ENCODE measurements around the gene SLC25A34. TPM values are rescaled to one million over a fixed set of nuclear protein-coding genes. Genes with fewer than 3 reads are reported as not detected.

Gene SLC25A34
- total RNA-seq, 1 experiment from 2014 or later = 0.59 TPM

- no peaks in the 10 kb centered on the region for H3K9me3 ChIP-seq (ENCODE audit: control insufficient read depth in 1 of 2, insufficient read depth in 1 of 2, low read depth in 1 of 2, low read length in 2 of 2)
- H3K36me3 ChIP-seq (ENCODE audit: control insufficient read depth in 1 of 2, insufficient read depth in 2 of 2, low read length in 2 of 2) = no peaks in the 10 kb centered on the region
- intact Hi-C loops (cut with micrococcal nuclease) = no loop called here
- ATAC-seq (no peak), DNase-seq (ENCODE audit: low read depth, low spot score) (no peak)
- no peak overlapping the region for H3K4me3 ChIP-seq (replicated peaks in 1 of 2; ENCODE audit: low read depth in 1 of 2, low read length in 2 of 2)
- no peak for TF ChIP-seq REST (IDR thresholded peaks at IDR 0.05; ENCODE audit: low read depth)
- TF ChIP-seq TCF7L2 (IDR thresholded peaks at IDR 0.05; ENCODE audit: borderline replicate concordance, extremely low read depth, insufficient read depth, insufficient read length) = no peak
- no peak for TF ChIP-seq JUND (IDR thresholded peaks at IDR 0.05)
- no peak for TF ChIP-seq POLR2AphosphoS5 (IDR thresholded peaks at IDR 0.05; ENCODE audit: low read depth, low read length)
- no peak for TF ChIP-seq CEBPB (IDR thresholded peaks at IDR 0.05; ENCODE audit: low read depth)
- TF ChIP-seq ATF3 (IDR thresholded peaks at IDR 0.05) = no peak
- no peak for TF ChIP-seq EGR1 (IDR thresholded peaks at IDR 0.05; ENCODE audit: low read depth)
- TF ChIP-seq SRF (IDR thresholded peaks at IDR 0.05; ENCODE audit: low read depth) = no peak
- TF ChIP-seq ZFX (IDR thresholded peaks at IDR 0.05) = no peak
- TF ChIP-seq CBX3 (IDR thresholded peaks at IDR 0.05; ENCODE audit: low read depth) = no peak
- no peak for TF ChIP-seq ELF1 (IDR thresholded peaks at IDR 0.05; ENCODE audit: borderline replicate concordance, low read depth)
- TF ChIP-seq SP1 (IDR thresholded peaks at IDR 0.05; ENCODE audit: low read depth) = no peak
- no peak for TF ChIP-seq YY1 (IDR thresholded peaks at IDR 0.05; ENCODE audit: extremely low read depth, insufficient replicate concordance, low read depth, low read length)
- no peak for TF ChIP-seq SIN3A (IDR thresholded peaks at IDR 0.05; ENCODE audit: low read depth)
- no peak for TF ChIP-seq FOSL1 (IDR thresholded peaks at IDR 0.05; ENCODE audit: low read depth)
- H3K4me1 ChIP-seq (ENCODE audit: control insufficient read depth in 1 of 2, insufficient read depth in 2 of 2, low read length in 2 of 2) = peaks cover 0 to 4% of the 10 kb centered on the region in 2 experiments; a peak in 1 of 4 replicates
- H3K27ac ChIP-seq (ENCODE audit: low read depth, low read length) = no peak overlapping the region
- ChIA-PET RAD21 (ENCODE audit: low non-redundant PET in 1 of 2, low total read pairs in 2 of 2, uncharacterized antibody in 2 of 2, unreplicated experiment in 2 of 2) (no interaction called here), POLR2A (no interaction called here), CTCF (interaction anchor here (1.0 kb wide), 1 partner anchor 20 kb away, joined by 4 read pairs; no protein-coding TSS in a partner anchor)
- no TSS peak for BruUV-seq (replicated peaks)
- H3K4me2 ChIP-seq (ENCODE audit: low read length) = no peak overlapping the region
- no peaks in the 10 kb centered on the region for H3K27me3 ChIP-seq (ENCODE audit: insufficient read depth, low read length)
- no peak overlapping the region for H3K9ac ChIP-seq (ENCODE audit: low read length)
- no peak overlapping the region for H2AFZ ChIP-seq (ENCODE audit: low read depth, low read length, poor library complexity, severe bottlenecking)
- no peaks in the 10 kb centered on the region for H3K79me2 ChIP-seq (ENCODE audit: insufficient read depth, low read length)
- no peaks in the 10 kb centered on the region for H3K9me2 ChIP-seq (ENCODE audit: insufficient read depth)
- H4K20me1 ChIP-seq (ENCODE audit: insufficient read depth) = no peaks in the 10 kb centered on the region
Measured at GRCh38 chr1:15771836-15772515, 35.9 kb downstream of the SLC25A34 start.

All from HCT116 (cell line).